HK-2 (cell line): ENCODE data around the gene OGFOD1.
A peak's percentile ranks its signal among the peaks of the same experiment; 100 is the strongest.

Source experiments
- DNase-seq: peaks from one replicate; pipeline ENCODE4 v3.0.0-alpha.2; 2018; ENCODE audit not compliant: unreplicated experiment

The OGFOD1 gene

GRCh38 chr16:56450986-56451752, at the start of gene OGFOD1, which contains the start of gene NUDT21:
Gene OGFOD1 (plus strand): TSS chr16:56451554. CDS start chr16:56451613, 59 bp downstream.
Gene NUDT21 (minus strand): TSS chr16:56451332. CDS start chr16:56451202, 130 bp downstream.
- peak; percentile 94 for DNase-seq

GRCh38 chr16:56405977-56406672, 45.2 kb upstream of the OGFOD1 start:
- no peak for DNase-seq

GRCh38 chr16:56408379-56409098, 42.8 kb upstream of the OGFOD1 start:
- DNase-seq: no peak

- DNase-seq: no peak
Observed at GRCh38 chr16:56409195-56409594, 42.2 kb upstream of the OGFOD1 start.

GRCh38 chr16:56411123-56411522, 40.2 kb upstream of the OGFOD1 start:
- DNase-seq: no peak

GRCh38 chr16:56411624-56412023, 39.7 kb upstream of the OGFOD1 start:
- no peak for DNase-seq

GRCh38 chr16:56413381-56413780, 38.0 kb upstream of the OGFOD1 start:
- DNase-seq: no peak

- DNase-seq: no peak
Observed at GRCh38 chr16:56414366-56414765, 37.0 kb upstream of the OGFOD1 start.

GRCh38 chr16:56415875-56416274, 35.5 kb upstream of the OGFOD1 start:
- DNase-seq: no peak

- DNase-seq: no peak
Observed at GRCh38 chr16:56417138-56417537, 34.2 kb upstream of the OGFOD1 start.

GRCh38 chr16:56419740-56420548, 31.4 kb upstream of the OGFOD1 start:
- no peak for DNase-seq

GRCh38 chr16:56420613-56421012, 30.7 kb upstream of the OGFOD1 start:
- DNase-seq: no peak

GRCh38 chr16:56421313-56421712, 30.0 kb upstream of the OGFOD1 start:
- DNase-seq: no peak

- no peak for DNase-seq
Observed at GRCh38 chr16:56421976-56422669, 29.2 kb upstream of the OGFOD1 start.

GRCh38 chr16:56422896-56423441, 28.4 kb upstream of the OGFOD1 start:
- no peak for DNase-seq

GRCh38 chr16:56423584-56424403, 27.6 kb upstream of the OGFOD1 start:
- DNase-seq: no peak

- DNase-seq: no peak
Observed at GRCh38 chr16:56424404-56424764, 27.0 kb upstream of the OGFOD1 start.

- peak; percentile 44 for DNase-seq
Observed at GRCh38 chr16:56424791-56425438, 26.4 kb upstream of the OGFOD1 start.

GRCh38 chr16:56425439-56425832, 25.9 kb upstream of the OGFOD1 start, which contains the start of gene AMFR:
Gene AMFR (minus strand): TSS chr16:56425545. CDS start chr16:56425327, 218 bp downstream.
- peak; percentile 60 for DNase-seq
